ENCODE measurements around the gene C16orf46.

GRCh38 chr16:81106826-81107503 is 29.9 kb upstream of the C16orf46 start:
- TF ChIP-seq EZH2phosphoT487 (IDR thresholded peaks at IDR 0.05; ENCODE audit: low read depth, severe bottlenecking, unreplicated experiment) (no peak), EZH2 (IDR thresholded peaks at IDR 0.05; ENCODE audit: borderline replicate concordance) (no peak), CTCF (IDR thresholded peaks at IDR 0.05; ENCODE audit: poor library complexity) (no peak)
